Measurements from ENCODE around the gene GPHB5.
A peak's percentile ranks its signal among the peaks of the same experiment; 100 is the strongest.
"Not testable (repeated sequence)": the region's sequence is repeated elsewhere in the genome, so short reads cannot be mapped to it uniquely, and the experiment has no call there.

GPHB5 gene

GRCh38 chr14:63318835-63319234, at the start of gene GPHB5:
GPHB5 (minus strand) TSS chr14:63318935; CDS start chr14:63317849, 1,086 bp downstream.
- DNase-seq: no peak

- DNase-seq: no peak
Observed at GRCh38 chr14:63367742-63368364, 49.1 kb upstream of the GPHB5 start.

GRCh38 chr14:63362389-63362819, 43.7 kb upstream of the GPHB5 start:
- no peak for DNase-seq

GRCh38 chr14:63361790-63362189, 43.1 kb upstream of the GPHB5 start:
- no peak for DNase-seq

GRCh38 chr14:63357841-63358240, 39.1 kb upstream of the GPHB5 start:
- DNase-seq: no peak

GRCh38 chr14:63345826-63346225, 27.1 kb upstream of the GPHB5 start:
- no peak for DNase-seq

- DNase-seq: no peak
Observed at GRCh38 chr14:63344336-63344735, 25.6 kb upstream of the GPHB5 start.

GRCh38 chr14:63343878-63344277, 25.1 kb upstream of the GPHB5 start:
- no peak for DNase-seq

GRCh38 chr14:63342371-63342770, 23.6 kb upstream of the GPHB5 start:
- DNase-seq: no peak

- DNase-seq: no peak
Observed at GRCh38 chr14:63328787-63329737, 10.3 kb upstream of the GPHB5 start.

GRCh38 chr14:63326840-63327239, 8.1 kb upstream of the GPHB5 start:
- DNase-seq: no peak

GRCh38 chr14:63322897-63323573, 4.3 kb upstream of the GPHB5 start:
- no peak for DNase-seq

- no peak for DNase-seq
Observed at GRCh38 chr14:63322472-63322871, 3.7 kb upstream of the GPHB5 start.

- peak; percentile 26 for DNase-seq
Observed at GRCh38 chr14:63308723-63309317, 9.9 kb downstream of the GPHB5 start.

GRCh38 chr14:63304429-63304828, 14.3 kb downstream of the GPHB5 start:
- DNase-seq: not testable (repeated sequence)

GRCh38 chr14:63301891-63302534, 16.7 kb downstream of the GPHB5 start:
- DNase-seq: no peak

GRCh38 chr14:63300854-63301253, 17.9 kb downstream of the GPHB5 start:
- no peak for DNase-seq

- DNase-seq: no peak
Observed at GRCh38 chr14:63299351-63300110, 19.2 kb downstream of the GPHB5 start.

GRCh38 chr14:63297372-63298063, 21.2 kb downstream of the GPHB5 start:
- DNase-seq: no peak

GRCh38 chr14:63296060-63296563, 22.6 kb downstream of the GPHB5 start:
- DNase-seq: no peak

- DNase-seq: no peak
Observed at GRCh38 chr14:63295231-63295685, 23.5 kb downstream of the GPHB5 start.

Data from stimulated activated CD8-positive, alpha-beta memory T cell treated with anti-CD3 and anti-CD28 coated beads, Interleukin-4, amount 100 ng/mL, for 48 hours (primary cell).